Body of pancreas (tissue), 4 donors: ENCODE measurements around the gene CCNL2.

Source experiments
- POLR2A ChIP-seq, 3 donors: fragments of 450-650 bp; IDR thresholded peaks; one replicate each; pipeline ENCODE4 v1.6.1; 2016; ENCODE audit warnings: antibody characterized with exemption in 3 of 3, mild to moderate bottlenecking in 2 of 3
- TF ChIP-seq, protein P1 (sequence below), 7 experiments: fragments of 450-650 bp in 4 of 7; fragments of 200-600 bp in 3 of 7; sonication (generic) in 3 of 7; IDR thresholded peaks; one replicate each; pipeline ENCODE4 v1.5.1; 2016 to 2019; ENCODE audit warnings: antibody characterized with exemption in 7 of 7

DNA sequence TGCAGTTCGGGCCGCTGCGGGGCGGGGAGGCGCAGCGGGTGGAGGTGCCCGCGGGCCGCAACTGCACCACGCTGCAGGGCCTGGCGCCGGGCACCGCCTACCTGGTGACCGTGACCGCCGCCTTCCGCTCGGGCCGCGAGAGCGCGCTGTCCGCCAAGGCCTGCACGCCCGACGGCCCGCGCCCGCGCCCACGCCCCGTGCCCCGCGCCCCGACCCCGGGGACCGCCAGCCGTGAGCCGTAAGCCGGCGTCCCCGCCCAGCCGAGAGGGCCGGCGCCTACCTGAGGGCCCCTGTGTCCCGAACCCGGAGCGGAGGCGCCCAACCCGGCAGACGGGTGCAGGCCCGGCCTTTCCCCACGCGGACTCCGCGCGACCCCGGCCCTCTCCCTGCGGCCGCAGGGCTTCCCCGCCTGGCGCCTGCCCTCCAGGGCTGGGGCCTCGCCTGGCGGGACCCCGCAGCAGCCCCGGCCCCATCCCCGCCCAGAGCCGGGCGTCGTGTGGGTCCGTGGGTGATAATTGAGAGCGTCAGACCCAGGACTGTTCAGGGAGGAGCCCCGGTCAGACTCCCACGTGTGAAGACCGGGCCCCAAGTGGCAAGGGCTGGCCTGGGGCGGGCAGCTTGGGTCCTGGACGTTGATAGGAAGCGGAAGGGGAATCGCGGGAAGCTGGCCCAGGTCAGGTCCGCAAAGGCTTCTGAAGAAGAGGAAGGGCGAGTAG lies 40.6 kb upstream of the CCNL2 start:
- TF ChIP-seq, protein P1, sequence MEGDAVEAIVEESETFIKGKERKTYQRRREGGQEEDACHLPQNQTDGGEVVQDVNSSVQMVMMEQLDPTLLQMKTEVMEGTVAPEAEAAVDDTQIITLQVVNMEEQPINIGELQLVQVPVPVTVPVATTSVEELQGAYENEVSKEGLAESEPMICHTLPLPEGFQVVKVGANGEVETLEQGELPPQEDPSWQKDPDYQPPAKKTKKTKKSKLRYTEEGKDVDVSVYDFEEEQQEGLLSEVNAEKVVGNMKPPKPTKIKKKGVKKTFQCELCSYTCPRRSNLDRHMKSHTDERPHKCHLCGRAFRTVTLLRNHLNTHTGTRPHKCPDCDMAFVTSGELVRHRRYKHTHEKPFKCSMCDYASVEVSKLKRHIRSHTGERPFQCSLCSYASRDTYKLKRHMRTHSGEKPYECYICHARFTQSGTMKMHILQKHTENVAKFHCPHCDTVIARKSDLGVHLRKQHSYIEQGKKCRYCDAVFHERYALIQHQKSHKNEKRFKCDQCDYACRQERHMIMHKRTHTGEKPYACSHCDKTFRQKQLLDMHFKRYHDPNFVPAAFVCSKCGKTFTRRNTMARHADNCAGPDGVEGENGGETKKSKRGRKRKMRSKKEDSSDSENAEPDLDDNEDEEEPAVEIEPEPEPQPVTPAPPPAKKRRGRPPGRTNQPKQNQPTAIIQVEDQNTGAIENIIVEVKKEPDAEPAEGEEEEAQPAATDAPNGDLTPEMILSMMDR (IDR thresholded peaks at IDR 0.05) = no peak
- no peak for TF ChIP-seq POLR2A (IDR thresholded peaks at IDR 0.05)
